HepG2 (cell line): ENCODE measurements around the gene SYNJ2. TPM values are rescaled to one million over a fixed set of nuclear protein-coding genes. Genes with fewer than 3 reads are reported as not detected.

Experiments used
- KDM1A ChIP-seq: IDR thresholded peaks from 2 replicates; pipeline ENCODE4 v1.6.1; 2016; ENCODE audit warnings: missing compliant biosample characterization
- KMT2A ChIP-seq: sonication (generic); formaldehyde crosslinking; IDR thresholded peaks from 2 replicates; pipeline ENCODE4 v1.4.0; 2020; ENCODE audit warnings: missing genetic modification reagents
- MXI1 ChIP-seq: IDR thresholded peaks from 3 replicates; pipeline ENCODE4 v1.6.1; 2012; ENCODE audit warnings: low read depth, low read length, inconsistent platforms, borderline replicate concordance
- MZF1 ChIP-seq: sonication (generic); formaldehyde crosslinking; IDR thresholded peaks from 2 replicates; pipeline ENCODE4 v1.8.1; 2023; ENCODE audit warnings: mild to moderate bottlenecking, missing genetic modification reagents, borderline replicate concordance
- NR2F6 ChIP-seq, 2 experiments: IDR thresholded peaks; 2 replicates each; pipeline ENCODE4 v1.6.1; 2016; ENCODE audit warnings: antibody characterized with exemption in 1 of 2, mild to moderate bottlenecking in 1 of 2
- RNF219 ChIP-seq: sonication (generic); formaldehyde crosslinking; IDR thresholded peaks from 2 replicates; pipeline ENCODE4 v1.5.0; 2020; ENCODE audit warnings: mild to moderate bottlenecking, missing genetic modification reagents
- SNAPC4 ChIP-seq: sonication (generic); formaldehyde crosslinking; IDR thresholded peaks from 2 replicates; pipeline ENCODE4 v1.4.0; 2020; ENCODE audit warnings: mild to moderate bottlenecking, missing genetic modification reagents
- SRSF1 ChIP-seq: fragments of 200-400 bp; formaldehyde crosslinking; optimal IDR thresholded peaks from 2 replicates; pipeline ENCODE3; 2017; ENCODE audit warnings: mild to moderate bottlenecking, low read depth, low read length, moderate library complexity
- TCF7L2 ChIP-seq: IDR thresholded peaks from 2 replicates; pipeline ENCODE4 v1.6.1; 2011; ENCODE audit warnings: mild to moderate bottlenecking, low read depth, low read length, moderate library complexity
- TP53 ChIP-seq: sonication (generic); formaldehyde crosslinking; conservative IDR thresholded peaks from 2 replicates; pipeline ENCODE4 v1.4.0; 2020; ENCODE audit warnings: missing genetic modification reagents
- ZFP90 ChIP-seq: sonication (generic); formaldehyde crosslinking; IDR thresholded peaks from 2 replicates; pipeline ENCODE4 v1.8.0; 2022; ENCODE audit warnings: missing genetic modification reagents, mild to moderate bottlenecking, inconsistent platforms, borderline replicate concordance
- ZMYM4 ChIP-seq: sonication (generic); formaldehyde crosslinking; IDR thresholded peaks from 2 replicates; pipeline ENCODE4 v1.8.1; 2023; ENCODE audit warnings: mild to moderate bottlenecking, missing genetic modification reagents
- ZNF20 ChIP-seq: sonication (generic); formaldehyde crosslinking; IDR thresholded peaks from 2 replicates; pipeline ENCODE4 v1.4.0; 2020; ENCODE audit warnings: mild to moderate bottlenecking, moderate library complexity, missing genetic modification reagents
- ZNF232 ChIP-seq: sonication (generic); formaldehyde crosslinking; IDR thresholded peaks from 2 replicates; pipeline ENCODE4 v1.4.0; 2020; ENCODE audit warnings: missing genetic modification reagents, borderline replicate concordance
- ZNF30 ChIP-seq: sonication (generic); formaldehyde crosslinking; IDR thresholded peaks from 2 replicates; pipeline ENCODE4 v1.5.0; 2020; ENCODE audit warnings: mild to moderate bottlenecking, missing genetic modification reagents
- ZNF33B ChIP-seq: sonication (generic); formaldehyde crosslinking; IDR thresholded peaks from 2 replicates; pipeline ENCODE4 v1.5.1; 2020; ENCODE audit warnings: mild to moderate bottlenecking, missing genetic modification reagents
- ZNF432 ChIP-seq: sonication (generic); formaldehyde crosslinking; IDR thresholded peaks from 2 replicates; pipeline ENCODE4 v1.5.0; 2020; ENCODE audit warnings: missing genetic modification reagents, mild to moderate bottlenecking, borderline replicate concordance
- ZNF446 ChIP-seq: sonication (generic); formaldehyde crosslinking; IDR thresholded peaks from 2 replicates; pipeline ENCODE4 v1.5.0; 2020; ENCODE audit warnings: mild to moderate bottlenecking, missing genetic modification reagents
- ZNF510 ChIP-seq: sonication (generic); formaldehyde crosslinking; IDR thresholded peaks from 2 replicates; pipeline ENCODE4 v1.4.0; 2020; ENCODE audit warnings: low read depth, mild to moderate bottlenecking, missing genetic modification reagents
- ZNF550 ChIP-seq: sonication (generic); formaldehyde crosslinking; IDR thresholded peaks from 2 replicates; pipeline ENCODE4 v1.4.0; 2020; ENCODE audit warnings: mild to moderate bottlenecking, missing genetic modification reagents, borderline replicate concordance
- ZNF761 ChIP-seq: sonication (generic); formaldehyde crosslinking; conservative IDR thresholded peaks from 2 replicates; pipeline ENCODE4 v1.4.0; 2020; ENCODE audit warnings: mild to moderate bottlenecking, missing genetic modification reagents
- ZNF800 ChIP-seq: sonication (generic); formaldehyde crosslinking; IDR thresholded peaks from 2 replicates; pipeline ENCODE4 v1.4.0; 2020; ENCODE audit warnings: missing genetic modification reagents
- polyA plus RNA-seq, 8 experiments: library from polyadenylated mRNA; depleted of rRNA in 3 of 8; stranded (reverse) in 7 of 8; unstranded in 1 of 8; fragments of >200 nt; fragmentation: Illumina TruSeq in 4 of 8; extraction: Trizol in 4 of 8; gene quantifications; 2 replicates each; pipeline versions ENCODE4 v1.2.1 to v1.2.3, GENCODE V29; 2011 to 2016; ENCODE audit warnings: low read depth in 4 of 8, missing spikeins in 1 of 8, mixed read lengths in 1 of 8; ENCODE audit not compliant: insufficient read depth in 1 of 8
- total RNA-seq, 5 experiments: library from RNA; depleted of rRNA; stranded (reverse); fragments of >200 nt; fragmentation: Illumina TruSeq; extraction: Trizol; gene quantifications; 2 replicates each; pipeline ENCODE4 v1.2.3, GENCODE V29; 2016; ENCODE audit warnings: low read depth in 1 of 5

The SYNJ2 gene
- total and polyA plus RNA-seq, 2 of the 13 experiments (the other 11 are each of a cell fraction or from before 2014, with no cell fraction given): 39.1 to 57.6 TPM

GRCh38 chr6:157982102-157982562 lies 469 bp downstream of the SYNJ2 start (continued):
- TF ChIP-seq RNF219 (CRISPR knock-in tag): no peak
- TF ChIP-seq MXI1: no peak
- TF ChIP-seq ZNF20 (CRISPR knock-in tag): no peak
- no peak for TF ChIP-seq ZNF510 (CRISPR knock-in tag)
- no peak for TF ChIP-seq ZNF33B (CRISPR knock-in tag)
- TF ChIP-seq ZFP90 (CRISPR knock-in tag): peak; percentile 31; the same call in 1 of the 2 replicates
- TF ChIP-seq ZMYM4 (CRISPR knock-in tag): no peak; the same call in 1 of the 2 replicates
- TF ChIP-seq ZNF232 (CRISPR knock-in tag): no peak
- TF ChIP-seq ZNF800 (CRISPR knock-in tag): no peak
- no peak for TF ChIP-seq KMT2A
- no peak for TF ChIP-seq MZF1 (CRISPR knock-in tag)
- no peak for TF ChIP-seq SRSF1
- no peak; the same call in 1 of the 2 replicates for TF ChIP-seq SNAPC4
- no peak; the same call in 1 of the 2 replicates for TF ChIP-seq NR2F6 (IDR thresholded peaks at IDR 0.05)
- no peak for TF ChIP-seq NR2F6 (CRISPR knock-in tag; IDR thresholded peaks at IDR 0.05)
- no peak for TF ChIP-seq ZNF550
- TF ChIP-seq TCF7L2: no peak
- peak; percentile 20; the same call in 1 of the 2 replicates for TF ChIP-seq ZNF446 (CRISPR knock-in tag)
- TF ChIP-seq ZNF30: 0 out of 2 replicates have a peak, but pooled peaks have one; percentile 38
- TF ChIP-seq ZNF761 (CRISPR knock-in tag): no peak
- no peak for TF ChIP-seq KDM1A (CRISPR knock-in tag)
- no peak for TF ChIP-seq ZNF432 (CRISPR knock-in tag)
- no peak for TF ChIP-seq TP53 (CRISPR knock-in tag)
